ENCODE measurements around the gene ARHGEF19.

The ARHGEF19 gene

DNA sequence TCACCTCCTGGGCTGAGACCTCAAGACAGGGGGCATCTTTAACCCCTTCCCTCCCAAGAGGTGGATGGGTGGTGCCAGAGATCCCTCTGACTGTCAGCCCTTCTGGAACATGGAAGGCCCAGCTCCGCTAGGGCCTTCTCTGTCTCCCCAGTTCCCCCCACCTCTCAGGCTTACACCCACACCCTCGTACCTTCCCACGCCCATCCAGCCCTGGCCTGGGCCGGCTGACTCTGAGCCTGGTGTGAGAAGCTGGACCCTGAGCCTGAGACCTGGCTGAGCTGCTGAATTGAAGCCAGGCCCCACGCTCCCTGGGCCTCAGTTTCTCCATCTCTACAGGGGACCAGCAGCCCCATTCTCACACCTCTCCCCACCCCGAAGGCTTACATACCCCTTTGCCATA is 61.9 kb downstream of the ARHGEF19 start:
- DNase-seq (ENCODE audit: low read depth, low spot score), result no peak

GRCh38 chr1:16149702-16150488 is 62.6 kb downstream of the ARHGEF19 start:
- DNase-seq (ENCODE audit: low read depth, low spot score), result no peak

DNA sequence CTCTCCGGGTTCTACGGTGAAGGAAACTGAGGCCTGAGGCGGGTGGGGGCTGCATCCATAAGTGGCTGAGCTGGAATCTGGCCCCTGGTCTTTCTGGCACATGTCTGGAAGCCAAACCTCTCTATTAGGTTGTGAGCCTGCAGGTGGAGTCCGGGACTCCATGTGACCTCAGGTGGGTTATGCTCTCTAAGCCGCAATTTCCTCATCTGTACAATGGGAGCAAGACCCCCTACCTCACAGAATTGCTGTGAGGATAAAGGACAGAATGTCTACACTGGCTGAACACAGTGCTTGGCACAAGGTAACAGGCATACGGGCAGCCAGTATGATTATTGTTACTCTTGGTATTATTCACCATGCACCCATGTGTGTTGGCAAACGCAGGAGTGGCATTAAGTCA is 63.3 kb downstream of the ARHGEF19 start:
- no peak for DNase-seq (ENCODE audit: low read depth, low spot score)

DNA sequence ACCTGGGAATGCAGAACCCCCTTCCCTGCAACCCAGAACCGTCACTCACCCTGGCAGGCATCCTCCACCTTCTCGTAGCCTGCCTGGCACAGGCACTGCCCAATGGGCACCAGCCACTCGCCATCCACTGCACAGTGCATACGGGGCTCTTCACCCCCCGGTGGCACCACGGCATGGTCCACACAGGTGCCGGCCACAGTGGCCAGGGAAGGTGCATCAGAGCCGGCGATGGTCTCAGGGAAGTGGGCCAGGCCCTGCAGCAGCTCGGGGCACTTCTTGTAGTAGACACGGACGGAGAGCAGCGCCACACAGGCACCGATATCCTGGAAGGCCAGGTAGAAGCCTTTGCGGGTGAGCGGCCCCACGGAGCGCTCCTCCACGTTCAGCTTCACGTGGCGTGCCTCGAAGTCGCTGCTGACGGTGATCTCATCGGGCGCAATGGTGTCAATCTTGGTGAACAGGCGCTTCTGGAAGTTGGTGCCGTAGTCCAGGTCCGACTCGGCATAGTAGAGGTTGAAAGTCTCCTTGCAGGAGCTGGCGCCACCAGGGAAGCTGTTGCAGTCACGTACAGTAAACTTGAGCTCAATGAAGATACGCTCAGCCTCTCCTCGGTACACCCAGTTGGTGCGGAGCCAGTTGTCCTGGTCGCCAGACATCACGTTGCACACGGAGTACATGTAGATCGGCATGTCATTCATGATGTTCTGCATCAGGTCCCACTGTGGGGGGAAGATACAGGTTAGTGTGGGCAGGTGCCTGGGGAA is 63.9 kb downstream of the ARHGEF19 start:
- DNase-seq (ENCODE audit: low read depth, low spot score), result no peak
